Measurements from ENCODE around the gene GRIK3. TPM values are rescaled to one million over a fixed set of nuclear protein-coding genes. Genes with fewer than 3 reads are reported as not detected.
"Not testable (repeated sequence)": the region's sequence is repeated elsewhere in the genome, so short reads cannot be mapped to it uniquely, and the experiment has no call there.

The GRIK3 gene
- total RNA-seq, 1 donor from 2014 or later = not detected

DNA sequence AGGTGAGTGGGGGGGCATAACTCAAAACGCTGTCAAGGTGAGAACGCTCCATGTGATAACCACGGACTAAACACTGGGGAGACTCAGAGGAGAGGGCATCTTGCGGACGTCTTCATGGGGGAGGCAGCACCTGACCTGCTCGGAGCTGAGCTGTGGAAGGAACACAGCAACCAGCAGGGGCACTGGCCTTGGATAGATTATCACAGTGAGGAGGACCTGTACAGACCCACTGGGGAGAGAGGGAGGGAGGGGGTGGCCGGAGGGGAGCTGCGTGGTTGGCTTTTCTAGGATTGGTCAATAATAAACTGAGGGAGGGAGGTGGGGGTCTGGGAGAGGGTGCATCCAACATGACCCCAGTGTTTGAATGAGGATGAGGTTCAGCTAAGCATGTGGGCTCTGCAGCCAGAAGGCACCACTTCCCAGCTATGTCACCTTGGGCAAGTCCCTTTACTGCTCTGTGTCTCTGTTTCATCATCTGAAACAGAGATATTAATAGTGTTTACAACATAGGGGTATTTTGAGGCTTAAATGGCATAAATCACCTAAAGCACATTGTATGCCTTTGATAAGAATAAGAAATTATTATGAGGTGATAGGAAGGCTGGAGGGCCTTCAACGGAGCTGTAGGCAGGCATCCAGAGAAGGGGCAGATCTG, 123.3 kb downstream of the GRIK3 start:
- DNase-seq (ENCODE audit: low read depth) = no peak

DNA sequence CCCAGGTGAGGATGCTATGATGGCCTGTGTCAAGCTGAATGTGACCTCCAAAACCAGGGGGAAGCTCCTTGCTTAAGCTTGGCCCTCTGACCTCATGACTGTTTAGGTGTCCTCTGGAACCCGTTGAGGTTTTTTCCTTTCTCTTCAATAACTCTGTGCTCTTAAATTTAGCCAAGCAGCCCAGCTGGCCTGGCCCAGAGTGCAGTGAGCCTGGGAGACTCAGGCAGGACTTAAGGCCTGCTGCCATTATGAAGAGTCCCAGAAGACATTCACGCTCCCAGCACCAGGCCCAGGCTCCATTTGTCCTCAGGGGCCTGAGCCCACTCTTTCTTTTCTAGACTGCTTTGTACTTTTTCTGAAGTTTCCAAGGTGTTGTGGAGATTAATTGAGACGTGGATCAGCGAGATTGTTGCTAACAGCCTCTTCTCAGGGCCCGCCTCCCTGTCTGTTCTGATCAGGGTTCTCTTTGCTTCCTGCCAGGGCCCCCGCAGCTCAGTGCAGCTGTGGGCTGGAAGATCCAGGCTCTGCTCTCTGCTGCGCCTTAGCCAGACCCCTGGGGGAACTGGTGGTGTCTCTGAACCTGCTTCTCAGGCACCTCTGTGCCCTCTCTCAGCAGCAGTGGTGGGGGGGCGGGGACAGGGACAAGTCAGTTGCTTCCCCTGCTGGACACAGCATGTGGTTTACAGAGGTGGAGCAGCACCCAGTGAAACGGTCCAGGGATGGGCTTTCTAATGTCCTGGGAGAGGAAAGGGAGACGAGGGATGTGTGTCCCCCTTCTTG, 124.2 kb downstream of the GRIK3 start:
- no peak for DNase-seq (ENCODE audit: low read depth)

DNA sequence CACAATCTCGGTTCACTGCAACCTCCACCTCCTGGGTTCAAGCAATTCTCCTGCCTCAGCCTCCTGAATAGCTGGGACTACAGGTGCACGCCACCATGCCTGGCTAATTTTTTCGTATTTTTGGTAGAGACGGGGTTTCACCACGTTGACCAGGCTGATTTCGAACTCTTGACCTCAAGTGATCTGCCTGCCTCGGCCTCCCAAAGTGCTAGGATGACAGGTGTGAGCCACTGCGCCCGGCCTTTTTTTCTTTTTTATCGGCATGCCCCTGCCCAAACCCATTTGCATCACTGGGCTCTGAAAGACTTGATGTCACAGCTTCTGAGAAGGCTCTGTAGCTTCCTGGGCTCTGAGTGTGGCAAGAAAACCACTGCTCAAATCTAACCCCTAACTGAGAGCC, 125.0 kb downstream of the GRIK3 start:
- not testable (repeated sequence) for DNase-seq (ENCODE audit: low read depth)

DNA sequence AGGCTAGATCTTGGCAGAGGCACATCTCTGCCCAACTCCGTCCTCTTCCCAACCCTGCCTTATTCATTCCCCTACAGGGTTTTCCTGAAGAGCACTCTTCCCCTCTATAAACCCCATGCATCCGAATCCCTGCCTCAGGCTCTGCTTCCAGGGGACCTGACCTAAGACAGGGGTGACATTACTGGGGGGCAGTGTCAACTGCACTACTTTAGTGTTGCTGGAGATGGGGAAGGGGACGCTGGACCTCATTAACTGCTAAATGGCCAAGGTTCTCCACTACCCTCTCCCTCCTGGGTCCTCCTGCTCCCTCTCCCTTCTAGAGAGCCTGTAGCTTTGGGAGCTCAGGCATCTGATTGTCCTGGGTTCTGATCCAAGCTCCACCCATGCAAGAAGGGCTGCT, 126.2 kb downstream of the GRIK3 start:
- DNase-seq (ENCODE audit: low read depth) = no peak

DNA sequence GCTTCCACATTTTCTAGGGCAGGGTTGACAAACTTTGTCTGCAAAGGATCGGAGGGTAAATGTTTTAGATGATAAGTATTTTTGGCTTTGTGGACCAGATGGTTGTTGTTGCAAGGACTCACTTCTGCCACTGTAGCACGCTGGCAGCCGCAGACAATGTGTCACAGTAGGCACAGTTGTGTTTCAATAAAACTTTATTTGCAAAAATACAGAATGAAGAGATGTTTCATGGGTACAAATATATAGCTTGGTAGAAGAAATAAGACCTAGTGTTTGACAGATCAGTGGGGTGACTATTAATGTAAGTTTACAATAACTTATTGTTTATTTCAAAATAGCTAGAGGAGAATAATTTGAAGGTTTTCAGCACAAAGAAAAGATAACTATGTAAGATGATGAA, 127.8 kb downstream of the GRIK3 start:
- DNase-seq (ENCODE audit: low read depth) = no peak

DNA sequence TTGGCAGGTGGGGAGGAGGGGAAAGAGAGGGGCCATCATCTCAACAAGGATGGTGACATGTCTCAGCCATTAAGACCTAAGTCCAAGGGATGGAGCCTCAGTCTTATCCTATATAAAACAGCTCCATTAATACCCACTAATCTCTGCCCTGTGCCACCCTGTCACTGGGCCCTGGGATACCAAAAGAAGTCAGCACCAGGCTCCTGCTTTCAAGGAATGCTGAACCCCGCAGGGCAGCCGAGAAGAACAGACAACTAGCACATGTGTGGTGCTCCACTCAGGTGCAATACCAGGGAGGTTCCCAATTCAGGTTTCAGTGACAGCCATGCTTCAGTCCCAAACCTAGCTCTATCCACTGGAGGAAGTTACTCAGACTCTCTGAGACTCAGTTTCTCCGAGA, 128.4 kb downstream of the GRIK3 start:
- no peak for DNase-seq (ENCODE audit: low read depth)

DNA sequence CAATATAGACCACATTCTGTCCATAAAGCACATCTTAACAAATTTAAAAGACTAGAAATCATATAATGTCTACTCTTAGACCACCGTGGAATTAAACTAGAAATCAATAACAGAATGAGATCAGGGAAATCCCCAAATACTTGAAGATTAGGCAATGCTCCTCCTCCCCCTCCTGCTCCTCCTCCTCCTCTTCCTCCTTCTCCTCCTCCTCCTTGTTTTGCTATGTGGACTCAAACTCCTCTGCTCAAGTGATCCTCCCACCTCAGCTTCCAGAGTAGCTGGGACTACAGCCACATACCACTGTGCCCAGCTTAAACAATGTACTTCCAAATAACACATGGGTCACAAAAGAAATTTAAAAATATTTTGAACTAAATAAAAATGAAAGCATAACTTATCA, 134.2 kb downstream of the GRIK3 start:
- no peak for DNase-seq (ENCODE audit: low read depth)

DNA sequence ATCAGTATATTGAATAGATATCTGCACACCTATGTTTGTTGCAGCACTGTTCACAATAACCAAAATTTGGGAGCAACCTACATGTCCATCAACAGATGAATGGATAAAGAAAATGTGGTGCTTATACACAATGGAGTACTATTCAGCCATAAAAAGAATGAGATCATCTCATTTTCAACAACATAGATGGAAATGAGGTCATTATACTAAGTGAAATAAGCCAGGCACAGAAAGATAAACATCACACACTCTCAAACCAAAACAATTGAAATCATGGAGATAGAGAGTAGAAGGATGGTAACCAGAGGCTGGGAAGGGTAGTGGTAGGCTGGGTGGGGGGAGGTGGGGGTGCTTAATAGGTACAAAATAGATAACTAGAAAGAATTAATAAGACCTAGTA, 136.5 kb downstream of the GRIK3 start:
- DNase-seq (ENCODE audit: low read depth) = not testable (repeated sequence)

DNA sequence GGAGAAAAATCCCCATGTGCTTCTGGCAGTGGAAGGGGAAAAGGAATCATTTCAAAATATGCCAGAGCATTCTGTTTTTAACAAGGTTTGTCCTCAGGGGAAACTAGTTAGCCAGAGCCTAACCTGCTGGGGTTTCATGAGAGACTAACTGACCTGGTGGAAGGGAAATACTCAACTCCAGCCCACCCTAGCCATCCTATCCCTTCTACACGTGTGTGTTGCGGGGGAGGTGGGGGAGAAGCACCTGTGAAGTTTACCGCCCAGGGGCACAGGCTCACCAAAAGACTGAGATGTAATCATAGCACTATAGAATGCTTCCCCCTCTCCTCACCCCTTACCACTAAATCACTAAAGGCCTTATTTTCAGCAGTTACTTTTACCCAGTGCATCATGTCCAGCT, 139.5 kb downstream of the GRIK3 start:
- DNase-seq (ENCODE audit: low read depth) = no peak

DNA sequence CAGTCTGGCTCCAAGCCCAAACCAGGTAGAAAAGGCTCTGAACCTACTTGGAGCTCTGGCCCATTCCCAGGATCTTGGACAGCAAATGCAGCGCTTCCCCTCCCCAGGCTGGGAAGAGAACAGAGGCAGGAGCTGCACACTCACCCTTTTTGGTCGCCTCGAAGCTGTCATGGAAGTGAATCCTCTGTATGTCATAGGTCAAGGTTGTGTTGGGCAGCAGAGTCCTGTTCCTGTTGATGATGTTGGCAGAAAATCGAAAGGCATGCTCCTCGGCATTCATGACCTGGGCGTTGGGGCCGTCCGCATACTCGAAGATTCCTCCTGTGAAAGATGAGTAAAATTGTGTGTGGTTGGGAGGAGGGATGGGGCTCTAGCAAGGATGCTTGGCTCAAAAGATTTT, 143.5 kb downstream of the GRIK3 start:
- DNase-seq (ENCODE audit: low read depth) = no peak

DNA sequence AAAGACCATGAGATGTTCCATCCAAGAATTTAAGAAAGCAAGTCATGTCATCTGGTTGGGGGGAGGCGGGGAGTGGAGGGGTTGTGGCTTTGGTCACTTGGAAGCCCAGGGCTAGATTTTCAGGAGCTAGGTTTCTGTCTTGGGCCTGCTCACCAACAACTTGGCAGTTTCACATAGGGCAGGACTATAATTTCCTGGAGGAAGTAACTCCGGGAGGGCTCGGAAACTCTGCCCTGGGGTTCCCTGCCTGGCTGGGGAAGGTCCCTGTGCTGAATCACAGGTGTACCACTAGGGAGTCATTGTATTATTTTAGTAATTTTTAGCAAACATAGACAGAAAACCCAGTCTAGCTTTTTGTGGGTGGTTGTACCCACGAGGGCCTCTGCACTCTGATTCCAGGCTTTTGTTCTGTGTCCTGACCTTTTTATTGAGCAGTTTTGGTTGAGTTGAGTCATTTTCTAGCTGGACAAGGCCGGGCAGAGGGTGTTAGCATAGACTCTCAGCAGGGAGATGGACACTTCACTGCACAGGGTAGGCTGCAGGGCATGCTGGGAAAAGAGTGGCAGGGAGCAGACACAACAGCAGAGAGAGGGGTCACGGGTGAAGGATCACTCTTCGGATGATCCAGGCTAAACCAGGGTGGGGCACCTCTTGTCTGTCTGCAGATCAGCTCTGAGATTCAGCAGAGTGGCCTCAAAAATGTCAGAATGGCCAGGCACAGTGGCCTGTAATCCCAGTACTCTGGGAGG, 144.7 kb downstream of the GRIK3 start:
- DNase-seq (ENCODE audit: low read depth) = no peak

DNA sequence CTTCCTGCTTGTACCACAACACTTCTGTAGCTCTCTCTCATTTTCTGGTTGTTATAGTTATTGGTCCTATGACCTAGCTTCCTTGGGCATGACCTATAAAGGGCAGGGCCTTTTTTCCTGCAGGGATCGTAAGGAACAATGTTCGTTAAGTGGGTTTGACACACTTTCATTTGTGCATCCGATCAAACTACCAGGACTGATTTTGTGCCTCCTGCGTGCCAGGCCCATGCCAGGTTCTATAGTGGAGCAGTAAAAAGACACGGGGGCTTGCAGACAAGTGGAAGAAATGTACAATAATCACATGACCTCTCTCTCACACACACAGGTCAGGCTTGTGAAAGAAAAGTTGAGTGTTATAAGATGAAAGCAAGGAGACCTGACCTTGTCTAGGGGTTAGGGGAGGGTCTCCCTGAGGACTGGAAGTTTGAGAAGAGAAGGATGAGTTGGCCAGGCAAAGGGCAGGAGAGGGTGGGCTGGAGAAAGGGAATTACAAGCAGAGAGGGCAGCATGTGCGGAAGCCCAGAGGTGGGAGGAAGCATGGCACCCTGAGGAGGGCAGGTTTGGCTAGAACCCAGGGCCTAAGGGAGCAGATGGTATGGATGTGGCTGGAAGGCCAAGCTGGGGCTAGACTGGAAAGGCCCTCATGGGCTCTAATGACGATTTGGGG, 145.4 kb downstream of the GRIK3 start:
- no peak for DNase-seq (ENCODE audit: low read depth)

DNA sequence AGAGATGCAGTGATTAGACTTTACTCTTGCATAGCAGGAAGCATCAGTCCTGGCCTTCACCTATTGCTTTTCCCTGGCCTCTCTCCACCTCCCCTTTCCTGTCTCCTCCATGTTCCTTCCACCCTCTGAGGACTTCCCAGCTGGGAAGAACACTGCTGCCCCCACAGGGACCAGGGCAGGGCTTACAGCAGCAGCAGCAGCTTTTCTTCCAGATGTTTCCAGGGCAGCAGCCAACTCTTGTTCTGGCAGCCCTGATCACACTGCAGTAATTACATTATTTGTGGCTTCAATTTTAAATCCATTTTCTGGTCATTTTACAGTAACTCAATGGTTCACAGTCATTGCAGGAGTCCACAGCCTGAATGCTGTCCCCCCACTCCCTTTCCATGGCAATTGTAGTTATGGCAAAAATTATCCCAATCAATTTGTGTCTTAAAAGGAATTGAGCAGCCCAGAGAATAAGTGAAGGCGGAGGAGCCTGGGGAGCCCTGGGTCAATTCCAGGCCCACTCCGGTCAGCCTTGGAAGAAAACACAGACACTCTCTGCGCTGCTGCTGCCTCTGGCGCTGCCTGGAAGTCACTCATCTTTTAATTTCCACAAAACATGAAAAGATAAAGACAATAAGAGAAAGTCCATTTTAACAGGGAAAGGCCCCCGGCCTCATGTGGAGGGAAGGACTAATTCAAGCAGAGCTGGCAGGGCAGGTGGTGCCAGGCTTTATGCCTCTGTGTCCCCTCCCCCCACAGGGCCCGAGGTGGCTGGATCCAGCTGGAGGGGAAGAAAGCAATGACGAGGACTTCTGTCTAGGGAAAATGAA, 148.6 kb downstream of the GRIK3 start:
- no peak for DNase-seq (ENCODE audit: low read depth)

DNA sequence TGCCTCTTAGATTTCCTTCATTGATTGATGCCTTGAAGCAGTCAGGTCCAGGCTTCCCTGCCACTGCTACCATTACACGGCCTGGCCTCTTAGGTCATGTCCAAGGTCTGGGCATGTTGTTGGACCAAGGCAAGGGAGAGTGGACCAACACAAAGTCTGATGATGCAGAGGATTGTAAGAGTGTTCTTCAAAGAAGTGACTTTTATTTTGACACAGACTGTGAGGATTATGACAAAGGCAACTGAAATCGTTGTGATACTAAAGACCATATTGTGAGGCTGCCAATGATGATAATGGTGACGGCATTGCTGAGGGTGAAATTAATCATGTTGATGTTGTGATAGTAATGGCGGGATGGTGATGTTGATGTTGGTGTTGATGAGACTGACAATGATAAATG, 149.5 kb downstream of the GRIK3 start:
- DNase-seq (ENCODE audit: low read depth) = no peak

DNA sequence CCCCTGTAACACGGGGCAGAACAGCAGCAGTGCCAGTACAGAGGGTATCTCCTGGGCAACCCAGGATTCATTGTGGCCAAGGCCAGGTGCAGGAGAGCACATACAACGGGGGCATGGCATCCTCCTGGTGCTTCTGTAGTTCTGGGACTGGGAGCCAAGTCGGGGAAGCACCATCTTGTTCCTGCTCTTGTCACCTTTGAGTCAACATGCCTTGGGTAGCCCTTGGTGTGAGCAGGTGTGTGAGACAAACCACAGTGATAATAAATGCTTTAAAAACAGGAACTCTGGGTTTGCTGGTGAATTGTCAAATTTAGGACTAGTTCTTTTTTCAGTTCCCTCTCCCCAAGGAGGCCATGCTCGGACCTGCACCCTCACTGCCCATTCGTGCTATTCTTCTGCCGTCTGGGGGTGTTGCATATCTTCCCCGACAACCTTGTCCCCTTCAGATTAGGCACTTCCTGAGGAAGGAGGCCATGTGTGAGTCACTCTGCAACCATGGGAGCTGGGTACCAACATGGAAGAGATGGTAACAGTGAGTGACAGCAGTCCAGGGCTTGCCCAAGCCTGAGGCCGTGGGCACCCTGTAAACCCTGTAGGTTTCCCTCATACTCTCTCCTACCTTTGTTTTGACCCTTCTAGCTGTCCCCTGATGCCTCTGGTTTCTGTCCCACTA, 150.2 kb downstream of the GRIK3 start:
- DNase-seq (ENCODE audit: low read depth) = no peak

DNA sequence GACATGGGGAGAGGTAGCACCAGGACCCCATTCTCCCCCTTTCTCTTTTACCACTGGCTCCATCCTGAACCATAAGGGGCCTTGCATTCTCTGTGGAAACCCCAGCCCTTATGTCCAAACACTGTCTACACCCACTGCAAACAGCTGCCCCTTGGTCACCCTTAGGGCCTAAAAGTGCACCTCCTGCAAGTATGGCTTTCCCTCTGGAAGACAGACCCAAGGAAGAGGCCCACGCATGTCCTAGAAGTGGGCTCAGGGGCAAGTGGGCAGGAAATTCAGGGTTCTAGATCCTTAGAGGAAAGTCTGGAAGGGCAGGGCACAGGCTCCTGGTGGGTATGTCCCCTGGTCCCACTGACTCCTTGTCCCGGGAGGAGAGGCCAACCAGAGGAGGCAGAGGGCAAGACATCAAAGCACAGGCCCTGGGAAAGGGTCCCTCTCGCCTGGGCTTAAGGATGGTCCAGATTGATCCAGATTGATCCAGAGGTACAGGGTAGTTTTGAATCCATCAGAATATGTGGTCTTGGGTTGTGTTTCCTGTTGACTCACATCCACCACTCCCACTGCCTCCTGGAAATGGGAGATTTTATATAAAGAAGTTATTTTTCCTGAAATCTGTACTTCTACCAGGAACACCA, 150.9 kb downstream of the GRIK3 start:
- no peak for DNase-seq (ENCODE audit: low read depth)

DNA sequence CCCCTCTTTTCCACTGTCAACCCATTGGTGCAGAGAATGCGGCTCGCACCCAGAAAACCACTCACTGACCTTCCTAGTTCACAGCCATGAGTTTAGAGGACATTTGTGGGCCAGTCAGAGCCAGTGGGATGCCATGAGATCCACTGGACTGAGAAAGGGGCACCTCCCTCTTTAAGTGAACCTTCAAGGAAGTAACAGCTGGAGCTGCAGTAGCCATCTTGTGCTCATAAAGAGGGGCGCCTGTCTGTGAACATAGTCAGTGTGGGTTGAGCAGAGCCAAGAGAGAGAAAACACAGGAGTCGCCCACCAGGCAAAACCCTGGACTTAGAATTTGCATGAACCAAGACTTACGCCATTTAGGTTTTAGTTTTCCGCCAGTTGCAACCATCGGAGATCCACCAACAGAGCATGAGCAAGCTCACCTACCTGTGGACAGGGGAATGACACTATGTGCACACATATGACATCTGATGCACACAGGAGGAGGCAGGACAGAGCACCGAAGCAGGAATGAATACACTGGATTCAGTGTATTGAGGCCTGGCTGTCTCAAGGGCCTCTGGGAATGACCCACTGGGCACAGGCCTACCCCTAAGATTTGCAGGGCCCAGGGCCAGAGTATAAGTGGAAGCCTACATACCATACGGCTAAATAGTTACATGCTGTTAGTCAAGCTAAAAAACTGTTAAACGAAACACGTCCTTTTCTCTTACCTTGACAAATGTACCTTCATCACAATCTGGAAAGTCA, 151.6 kb downstream of the GRIK3 start:
- no peak for DNase-seq (ENCODE audit: low read depth)

DNA sequence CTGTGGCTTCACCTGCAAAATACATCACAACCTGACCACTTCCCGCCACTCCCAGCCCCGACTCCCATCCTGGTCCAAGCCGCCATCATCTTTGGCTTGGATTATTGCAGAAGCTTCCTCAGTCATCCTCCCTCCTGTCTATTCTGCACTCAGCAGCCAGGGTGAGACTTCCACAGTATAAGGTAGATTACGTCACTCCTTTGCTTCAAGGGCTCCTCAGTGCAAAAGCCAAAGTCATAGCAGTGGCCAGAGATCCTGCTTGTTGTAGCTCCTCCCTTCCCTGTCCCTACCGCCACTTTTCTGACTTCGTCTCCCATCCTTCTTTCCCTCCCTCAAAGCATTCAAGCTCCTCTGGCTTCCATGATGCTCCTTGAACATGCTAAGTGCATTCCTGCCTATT, 152.8 kb downstream of the GRIK3 start:
- DNase-seq (ENCODE audit: low read depth) = no peak

DNA sequence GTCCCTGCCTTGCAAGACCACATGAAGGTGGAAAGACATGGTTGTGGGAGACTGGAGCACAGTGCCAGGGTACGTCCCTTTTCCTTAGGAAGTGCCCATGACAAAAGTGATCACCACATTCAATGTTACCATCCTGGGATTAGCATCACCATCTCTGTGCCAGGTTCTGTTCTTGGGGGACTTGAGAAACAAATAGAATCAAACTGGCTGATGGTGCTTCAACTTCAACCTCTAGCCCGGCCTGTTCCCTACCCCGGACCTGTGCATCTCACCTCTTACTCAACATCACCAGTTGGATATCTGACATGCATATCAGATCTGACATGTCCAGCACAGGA, 153.3 kb downstream of the GRIK3 start:
- DNase-seq (ENCODE audit: low read depth) = no peak
